Astrocyte (in vitro differentiated cells and primary cell): Measurements from ENCODE around the gene PRKCE. TPM values are rescaled to one million over a fixed set of nuclear protein-coding genes. Genes with fewer than 3 reads are reported as not detected.

Source experiments
- DNase-seq: peaks from one replicate; pipeline ENCODE4 v3.0.0-alpha.2; 2010; ENCODE audit warnings: low read depth
- FAIRE-seq: peaks from 2 replicates; lab custom pipeline; 2011; peaks lifted over from hg19 to GRCh38; lab: Jason Lieb, UNC
- H2AFZ ChIP-seq: 2 replicates; pipeline ENCODE4 v1.6.0; 2012; ENCODE audit warnings: low read depth, low read length, inconsistent platforms
- H3K27ac ChIP-seq: 2 replicates; pipeline ENCODE4 v1.5.1; 2011; ENCODE audit warnings: low read depth, low read length, inconsistent platforms
- H3K27me3 ChIP-seq: 2 replicates; pipeline ENCODE4 v1.6.0; 2011; ENCODE audit warnings: low read length, inconsistent platforms; ENCODE audit not compliant: insufficient read depth
- H3K36me3 ChIP-seq: 2 replicates; pipeline ENCODE4 v1.5.1; 2011; ENCODE audit warnings: low read length, inconsistent platforms; ENCODE audit not compliant: insufficient read depth
- H3K4me1 ChIP-seq: 2 replicates; pipeline ENCODE4 v1.5.1; 2011; ENCODE audit warnings: low read length, inconsistent platforms; ENCODE audit not compliant: insufficient read depth
- H3K4me2 ChIP-seq: 2 replicates; pipeline ENCODE4 v1.6.0; 2012; ENCODE audit warnings: low read length, inconsistent platforms
- H3K4me3 ChIP-seq: 2 replicates; pipeline ENCODE4 v1.5.1; 2011; ENCODE audit warnings: low read depth, mild to moderate bottlenecking, low read length, inconsistent platforms; ENCODE audit not compliant: insufficient read depth
- H3K79me2 ChIP-seq: 2 replicates; pipeline ENCODE4 v1.6.0; 2012; ENCODE audit warnings: mild to moderate bottlenecking, low read length, inconsistent platforms; ENCODE audit not compliant: insufficient read depth
- H3K9ac ChIP-seq: 2 replicates; pipeline ENCODE4 v1.6.0; 2012; ENCODE audit warnings: mild to moderate bottlenecking, low read length, inconsistent platforms
- H3K9me3 ChIP-seq: 2 replicates; pipeline ENCODE4 v1.5.1; 2012; ENCODE audit warnings: low read depth, mild to moderate bottlenecking, low read length, inconsistent platforms; ENCODE audit not compliant: insufficient read depth
- H4K20me1 ChIP-seq: 2 replicates; pipeline ENCODE4 v1.6.0; 2012; ENCODE audit warnings: low read length, inconsistent platforms; ENCODE audit not compliant: insufficient read depth
- H3K27ac Mint-ChIP-seq: one replicate; pipeline ENCODE4 v1.8.0; 2021; ENCODE audit warnings: mild to moderate bottlenecking, mixed read lengths; ENCODE audit not compliant: unreplicated experiment
- H3K27me3 Mint-ChIP-seq: one replicate; pipeline ENCODE4 v1.8.0; 2021; ENCODE audit warnings: low read depth, mixed read lengths; ENCODE audit not compliant: unreplicated experiment
- H3K36me3 Mint-ChIP-seq: one replicate; pipeline ENCODE4 v1.8.0; 2021; ENCODE audit warnings: low read depth, mixed read lengths; ENCODE audit not compliant: unreplicated experiment
- H3K4me1 Mint-ChIP-seq: one replicate; pipeline ENCODE4 v1.8.0; 2021; ENCODE audit warnings: low read depth, mixed read lengths; ENCODE audit not compliant: unreplicated experiment
- H3K4me3 Mint-ChIP-seq: one replicate; pipeline ENCODE4 v1.8.0; 2021; ENCODE audit warnings: mild to moderate bottlenecking, moderate library complexity, mixed read lengths; ENCODE audit not compliant: unreplicated experiment
- H3K9me3 Mint-ChIP-seq: one replicate; pipeline ENCODE4 v1.8.0; 2021; ENCODE audit warnings: mild to moderate bottlenecking, mixed read lengths; ENCODE audit not compliant: unreplicated experiment
- EZH2 ChIP-seq: IDR thresholded peaks from 2 replicates; pipeline ENCODE4 v1.6.1; 2012; ENCODE audit warnings: mild to moderate bottlenecking, low read length, inconsistent platforms; ENCODE audit not compliant: insufficient read depth
- total RNA-seq: library from RNA; stranded (reverse); gene quantifications from 2 replicates; pipeline ENCODE4 v1.2.1, GENCODE V29; 2021
- TF ChIP-seq, protein P1 (sequence below): IDR thresholded peaks from 2 replicates; pipeline ENCODE4 v1.5.1; 2011; ENCODE audit warnings: low read depth, mild to moderate bottlenecking, inconsistent platforms, low read length, moderate library complexity; ENCODE audit not compliant: insufficient read depth

The PRKCE gene
- total RNA-seq, 1 donor from 2014 or later = 12.8 TPM

DNA sequence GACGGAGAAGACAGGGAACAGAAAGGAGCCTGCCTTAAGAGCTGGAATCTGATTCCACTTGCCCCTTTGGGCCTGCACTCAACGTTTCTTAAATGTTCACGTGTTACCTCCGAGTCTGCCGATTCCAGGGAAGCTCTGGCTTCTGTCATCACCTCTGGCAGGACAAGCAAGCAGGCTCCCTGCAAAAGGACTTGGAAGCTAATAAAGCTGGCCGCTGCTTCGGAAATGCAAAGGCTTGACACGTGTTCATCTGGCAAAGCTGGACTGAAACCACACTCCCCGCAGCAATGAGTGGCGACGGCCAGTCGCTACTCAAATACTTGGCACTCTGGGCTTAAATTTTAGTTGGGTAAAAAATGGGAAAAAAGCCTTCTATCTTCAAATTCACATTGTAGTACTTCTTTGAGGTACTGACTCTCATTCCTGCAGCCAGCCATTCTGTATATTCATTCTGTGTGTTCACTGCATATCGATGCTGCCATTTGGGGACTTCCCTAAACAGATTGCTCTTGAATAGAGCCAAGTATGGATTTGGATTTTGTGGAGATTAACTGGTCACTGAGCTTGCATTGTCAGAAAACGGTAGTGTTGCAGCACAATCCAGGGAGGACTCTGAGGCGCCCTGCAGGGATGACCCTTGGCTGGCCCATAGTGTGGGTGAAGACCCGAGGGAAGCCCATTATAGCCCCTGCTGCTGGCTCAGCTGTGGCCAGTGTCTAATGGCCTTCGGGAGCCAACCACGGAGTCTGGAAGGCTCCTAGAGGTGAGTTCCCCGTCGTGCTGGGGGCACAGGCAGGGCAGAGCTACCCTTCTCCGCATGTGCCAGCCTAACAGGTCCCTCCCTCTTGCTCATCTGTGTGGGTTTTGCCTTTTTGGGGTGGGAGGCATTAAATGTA is 231.5 kb downstream of the PRKCE start:
- Histone ChIP-seq H3K9me3 (no peaks in the 10 kb centered on the region), H3K27ac (no peak overlapping the region), H3K4me3 (no peak overlapping the region), H3K79me2 (no peaks in the 10 kb centered on the region), H3K27me3 (no peaks in the 10 kb centered on the region), H2AFZ (no peak overlapping the region), H3K9ac (no peak overlapping the region), H4K20me1 (peaks cover 11% of the 10 kb centered on the region), H3K4me2 (no peak overlapping the region), H3K4me1 (no peaks in the 10 kb centered on the region), H3K36me3 (no peaks in the 10 kb centered on the region)
- Mint-ChIP-seq H3K27ac (no peak overlapping the region), H3K27me3 (no peaks in the 10 kb centered on the region), H3K36me3 (peaks cover 3% of the 10 kb centered on the region), H3K4me1 (peaks cover 3% of the 10 kb centered on the region), H3K9me3 (no peaks in the 10 kb centered on the region), H3K4me3 (no peak overlapping the region)
- FAIRE-seq (no peak), DNase-seq (peak; percentile 39)
- TF ChIP-seq EZH2 = no peak
- TF ChIP-seq, protein P1, sequence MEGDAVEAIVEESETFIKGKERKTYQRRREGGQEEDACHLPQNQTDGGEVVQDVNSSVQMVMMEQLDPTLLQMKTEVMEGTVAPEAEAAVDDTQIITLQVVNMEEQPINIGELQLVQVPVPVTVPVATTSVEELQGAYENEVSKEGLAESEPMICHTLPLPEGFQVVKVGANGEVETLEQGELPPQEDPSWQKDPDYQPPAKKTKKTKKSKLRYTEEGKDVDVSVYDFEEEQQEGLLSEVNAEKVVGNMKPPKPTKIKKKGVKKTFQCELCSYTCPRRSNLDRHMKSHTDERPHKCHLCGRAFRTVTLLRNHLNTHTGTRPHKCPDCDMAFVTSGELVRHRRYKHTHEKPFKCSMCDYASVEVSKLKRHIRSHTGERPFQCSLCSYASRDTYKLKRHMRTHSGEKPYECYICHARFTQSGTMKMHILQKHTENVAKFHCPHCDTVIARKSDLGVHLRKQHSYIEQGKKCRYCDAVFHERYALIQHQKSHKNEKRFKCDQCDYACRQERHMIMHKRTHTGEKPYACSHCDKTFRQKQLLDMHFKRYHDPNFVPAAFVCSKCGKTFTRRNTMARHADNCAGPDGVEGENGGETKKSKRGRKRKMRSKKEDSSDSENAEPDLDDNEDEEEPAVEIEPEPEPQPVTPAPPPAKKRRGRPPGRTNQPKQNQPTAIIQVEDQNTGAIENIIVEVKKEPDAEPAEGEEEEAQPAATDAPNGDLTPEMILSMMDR = no peak

DNA sequence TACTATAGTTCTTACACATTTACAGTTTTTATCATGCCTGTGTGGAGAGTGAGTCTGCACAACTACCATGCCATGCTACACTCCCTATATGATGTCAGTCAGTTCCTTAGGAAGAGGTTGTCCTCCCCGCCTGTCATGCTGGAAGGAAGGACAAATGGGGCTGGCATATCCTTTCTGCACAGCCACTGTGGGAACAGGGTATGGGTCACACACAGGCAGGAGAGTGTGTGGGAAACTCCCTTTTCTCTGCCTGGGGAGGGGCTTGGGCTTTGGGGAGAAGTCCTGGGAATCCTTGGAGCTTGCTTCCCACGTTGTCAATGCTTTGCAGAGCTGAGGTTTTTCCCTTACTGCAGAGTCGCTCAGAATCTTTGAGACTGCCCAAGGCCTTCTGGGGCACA is 232.1 kb downstream of the PRKCE start:
- no peak for TF ChIP-seq EZH2
- TF ChIP-seq, protein P1 = no peak
- H2AFZ ChIP-seq = no peak overlapping the region
- no peak overlapping the region for H3K27ac Mint-ChIP-seq
- H3K27ac ChIP-seq = no peak overlapping the region
- H3K27me3 ChIP-seq = no peaks in the 10 kb centered on the region
- H4K20me1 ChIP-seq = peaks cover 11% of the 10 kb centered on the region
- H3K9me3 Mint-ChIP-seq = no peaks in the 10 kb centered on the region
- no peaks in the 10 kb centered on the region for H3K27me3 Mint-ChIP-seq
- no peak overlapping the region for H3K4me3 Mint-ChIP-seq
- FAIRE-seq = no peak
- no peaks in the 10 kb centered on the region for H3K9me3 ChIP-seq
- no peak overlapping the region for H3K4me3 ChIP-seq
- H3K36me3 Mint-ChIP-seq = peaks cover 3% of the 10 kb centered on the region
- H3K4me2 ChIP-seq = no peak overlapping the region
- peaks cover 3% of the 10 kb centered on the region for H3K4me1 Mint-ChIP-seq
- no peaks in the 10 kb centered on the region for H3K79me2 ChIP-seq
- H3K36me3 ChIP-seq = no peaks in the 10 kb centered on the region
- H3K4me1 ChIP-seq = no peaks in the 10 kb centered on the region
- no peak for DNase-seq
- H3K9ac ChIP-seq = no peak overlapping the region

DNA sequence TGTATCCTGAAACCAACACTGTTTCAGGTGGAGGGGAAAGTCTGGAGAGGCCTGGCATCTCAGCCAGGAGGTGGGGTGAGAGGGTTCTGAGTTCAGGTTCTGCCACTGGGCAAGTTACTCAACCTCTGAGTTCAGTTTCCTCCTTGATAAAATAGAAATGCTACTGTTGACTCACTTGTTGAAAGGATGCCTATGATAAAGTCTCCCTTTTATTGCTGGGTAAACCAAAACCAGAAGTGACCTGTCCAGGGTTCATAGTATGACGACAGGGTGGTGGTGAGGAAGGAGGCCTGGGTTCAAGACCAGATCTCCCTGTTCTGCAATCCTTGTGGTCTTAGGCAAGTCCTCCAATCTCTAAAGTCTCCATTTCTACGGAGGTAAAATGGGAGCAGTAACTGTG is 232.7 kb downstream of the PRKCE start:
- peaks cover 11% of the 10 kb centered on the region for H4K20me1 ChIP-seq
- Mint-ChIP-seq H3K27me3 (no peaks in the 10 kb centered on the region), H3K27ac (no peak overlapping the region), H3K9me3 (no peaks in the 10 kb centered on the region), H3K4me1 (peaks cover 3% of the 10 kb centered on the region), H3K4me3 (no peak overlapping the region), H3K36me3 (peaks cover 3% of the 10 kb centered on the region)
- no peak overlapping the region for H3K9ac ChIP-seq
- no peaks in the 10 kb centered on the region for H3K79me2 ChIP-seq
- no peaks in the 10 kb centered on the region for H3K4me1 ChIP-seq
- no peaks in the 10 kb centered on the region for H3K36me3 ChIP-seq
- H3K4me3 ChIP-seq = no peak overlapping the region
- H3K9me3 ChIP-seq = no peaks in the 10 kb centered on the region
- H2AFZ ChIP-seq = no peak overlapping the region
- FAIRE-seq (no peak), DNase-seq (no peak)
- TF ChIP-seq, protein P1 = no peak
- TF ChIP-seq EZH2 = no peak
- no peak overlapping the region for H3K27ac ChIP-seq
- no peaks in the 10 kb centered on the region for H3K27me3 ChIP-seq
- no peak overlapping the region for H3K4me2 ChIP-seq
